HG02884 (cell line): Measurements from ENCODE around the gene HFE.
"Not testable (repeated sequence)": the region's sequence is repeated elsewhere in the genome, so short reads cannot be mapped to it uniquely, and the experiment has no call there.

Experiments
- ATAC-seq: cut with Tn5 transposase; IDR thresholded peaks from one replicate; pipeline ENCODE4 v1.9.1; 2021; ENCODE audit warnings: mild to moderate bottlenecking, moderate library complexity; ENCODE audit not compliant: unreplicated experiment

Gene HFE

GRCh38 chr6:26087284-26088115 is at the start of gene HFE:
Gene HFE (plus strand): TSS chr6:26087429. CDS start chr6:26087441, 12 bp downstream.
- ATAC-seq: no peak

- ATAC-seq: no peak
Measured at GRCh38 chr6:26041946-26042345, 45.3 kb upstream of the HFE start.

GRCh38 chr6:26043384-26044139 is 43.7 kb upstream of the HFE start:
- peak; percentile 68 for ATAC-seq

GRCh38 chr6:26044140-26045064 is 42.8 kb upstream of the HFE start:
- peak; percentile 27 for ATAC-seq

GRCh38 chr6:26045065-26045927 is 41.9 kb upstream of the HFE start:
- peak; percentile 44 for ATAC-seq

- ATAC-seq: no peak
Measured at GRCh38 chr6:26045928-26046368, 41.3 kb upstream of the HFE start.

GRCh38 chr6:26047329-26047728 is 39.9 kb upstream of the HFE start:
- ATAC-seq: not testable (repeated sequence)

GRCh38 chr6:26048590-26048989 is 38.6 kb upstream of the HFE start:
- no peak for ATAC-seq

- ATAC-seq: no peak
Measured at GRCh38 chr6:26051665-26052310, 35.4 kb upstream of the HFE start.

GRCh38 chr6:26052762-26053250 is 34.4 kb upstream of the HFE start:
- ATAC-seq: not testable (repeated sequence)

- ATAC-seq: no peak
Measured at GRCh38 chr6:26053992-26054780, 33.0 kb upstream of the HFE start.

- peak; percentile 59 for ATAC-seq
Measured at GRCh38 chr6:26054781-26055718, 32.2 kb upstream of the HFE start.

GRCh38 chr6:26055719-26056582 is 31.3 kb upstream of the HFE start:
- ATAC-seq: peak; percentile 63

- no peak for ATAC-seq
Measured at GRCh38 chr6:26056583-26057350, 30.5 kb upstream of the HFE start.

- no peak for ATAC-seq
Measured at GRCh38 chr6:26057899-26058298, 29.3 kb upstream of the HFE start.
